K562 (cell line): ENCODE data around the gene DPY30. TPM values are rescaled to one million over a fixed set of nuclear protein-coding genes. Genes with fewer than 3 reads are reported as not detected.

ENCODE experiments used
- ATAC-seq: fragments of 200-7000 bp; cut with Tn5 transposase; 3 replicates; pipeline ENCODE4 v1.9.1; 2020; ENCODE audit warnings: moderate library complexity
- BruUV-seq: library from RNA; stranded (reverse); fragments of 400-500 nt; replicated peaks from 2 replicates; lab custom pipeline; 2021; lab: Mats Ljungman, UMichigan
- CTCF ChIA-PET: fragments of 300-600 bp; formaldehyde crosslinking; extraction: SDS; loops from one replicate; lab custom pipeline; 2021; ENCODE audit warnings: low intra/inter-chr PET ratio; lab: Yijun Ruan, JAX
- POLR2A ChIA-PET: fragments of 300-600, 350-650 bp; sonication (Branson Sonifier 250); formaldehyde crosslinking; extraction: SDS; loops from one replicate; lab custom pipeline; 2021; ENCODE audit warnings: antibody characterized with exemption, inconsistent platforms; lab: Yijun Ruan, JAX
- DNase-seq, 4 experiments: peaks; one replicate each; pipeline versions ENCODE4 v3.0.0 to v3.0.0-alpha.2; 2011 to 2018; ENCODE audit warnings: low spot score in 3 of 4, mixed read lengths in 3 of 4; ENCODE audit errors: extremely low read depth in 1 of 4
- FAIRE-seq: peaks from 2 replicates; lab custom pipeline; 2011; peaks lifted over from hg19 to GRCh38; lab: Jason Lieb, UNC
- H2AFZ ChIP-seq: 2 replicates; pipeline ENCODE4 v1.6.0; 2011; ENCODE audit warnings: low read depth, low read length, control low read depth, inconsistent platforms
- H3K27ac ChIP-seq: fragments of 200-600 bp; 3 replicates; pipeline ENCODE4 v1.8.0; 2011; ENCODE audit warnings: low read depth, mild to moderate bottlenecking, control low read depth, inconsistent platforms, low read length, moderate library complexity, mixed read lengths; ENCODE audit errors: extremely low read depth
- H3K27me3 ChIP-seq, 2 experiments: fragments of 300-600 bp in 1 of 2; 2 replicates in 1 of 2; 3 replicates in 1 of 2; pipeline versions ENCODE4 v1.6.0 to v1.8.0; 2011; ENCODE audit warnings: inconsistent platforms in 2 of 2, low read length in 2 of 2, mild to moderate bottlenecking in 1 of 2, mixed read lengths in 1 of 2, moderate library complexity in 1 of 2; ENCODE audit not compliant: control insufficient read depth in 2 of 2, insufficient read depth in 2 of 2
- H3K36me3 ChIP-seq: fragments of 300-600 bp; 3 replicates; pipeline ENCODE4 v1.8.0; 2011; ENCODE audit warnings: mild to moderate bottlenecking, low read length, inconsistent platforms; ENCODE audit not compliant: control insufficient read depth, insufficient read depth
- H3K4me1 ChIP-seq, 2 experiments: fragments of 200-600 bp in 1 of 2; replicated peaks in 1 of 2; 2 replicates in 1 of 2; 3 replicates in 1 of 2; pipeline versions ENCODE4 v1.5.1 to v1.8.0; 2011; ENCODE audit warnings: inconsistent platforms in 2 of 2, low read length in 2 of 2, mild to moderate bottlenecking in 1 of 2, mixed read lengths in 1 of 2, moderate library complexity in 1 of 2; ENCODE audit not compliant: control insufficient read depth in 2 of 2, insufficient read depth in 2 of 2
- H3K4me2 ChIP-seq: 2 replicates; pipeline ENCODE4 v1.6.1; 2011; ENCODE audit warnings: low read length, control low read depth, inconsistent platforms, mixed read lengths; ENCODE audit not compliant: insufficient read depth
- H3K4me3 ChIP-seq: fragments of 200-600 bp; sonication (generic), shearing (Covaris generic); 2 replicates; pipeline ENCODE4 v1.5.1; 2016; ENCODE audit warnings: control low read depth, inconsistent platforms
- H3K79me2 ChIP-seq: fragments of 200-600 bp; 3 replicates; pipeline ENCODE4 v1.8.0; 2011; ENCODE audit warnings: low read length, inconsistent platforms; ENCODE audit not compliant: control insufficient read depth, insufficient read depth
- H3K9ac ChIP-seq, 2 experiments: 2 replicates each; pipeline versions ENCODE4 v1.6.0 to v1.6.1; 2011; ENCODE audit warnings: low read depth in 2 of 2, low read length in 2 of 2, control low read depth in 1 of 2, inconsistent platforms in 1 of 2, mild to moderate bottlenecking in 1 of 2, mixed read lengths in 1 of 2; ENCODE audit not compliant: insufficient read depth in 1 of 2
- H3K9me1 ChIP-seq: one replicate; pipeline ENCODE4 v1.6.0; 2011; ENCODE audit warnings: inconsistent platforms, mild to moderate bottlenecking, low read length, moderate library complexity; ENCODE audit not compliant: control insufficient read depth, insufficient read depth
- H3K9me3 ChIP-seq: replicated peaks from 2 replicates; pipeline ENCODE4 v1.5.1; 2011; ENCODE audit warnings: low read depth, low read length, inconsistent platforms; ENCODE audit not compliant: control insufficient read depth, insufficient read depth
- H4K20me1 ChIP-seq: replicated peaks from 2 replicates; pipeline ENCODE4 v1.6.1; 2011; ENCODE audit warnings: low read length, inconsistent platforms, mixed read lengths; ENCODE audit not compliant: control insufficient read depth, insufficient read depth
- DIDO1 ChIP-seq: fragments of 450-650 bp; IDR thresholded peaks from 2 replicates; pipeline ENCODE4 v1.6.1; 2016; ENCODE audit warnings: low read depth, missing biosample characterization, missing genetic modification characterization
- FUS ChIP-seq: fragments of 200-400 bp; formaldehyde crosslinking; optimal IDR thresholded peaks from 2 replicates; pipeline ENCODE3; 2017; ENCODE audit warnings: low read depth, low read length
- MECOM ChIP-seq: fragments of 250-450 bp; sonication (Bioruptor Pico); IDR thresholded peaks from 2 replicates; pipeline ENCODE4 v1.8.0; 2022; ENCODE audit warnings: inconsistent platforms
- NFE2L1 ChIP-seq: fragments of 450-650 bp; IDR thresholded peaks from 2 replicates; pipeline ENCODE4 v1.6.1; 2016; ENCODE audit warnings: missing genetic modification characterization, low read depth, mild to moderate bottlenecking, missing compliant biosample characterization, moderate library complexity, borderline replicate concordance
- PCBP1 ChIP-seq: fragments of 200-400 bp; formaldehyde crosslinking; IDR thresholded peaks from 2 replicates; pipeline ENCODE4 v1.6.1; 2018; ENCODE audit warnings: mild to moderate bottlenecking, low read depth, low read length; ENCODE audit not compliant: poor library complexity, severe bottlenecking
- PRMT5 ChIP-seq: sonication (generic); formaldehyde crosslinking; IDR thresholded peaks from 2 replicates; pipeline ENCODE4 v1.5.0; 2020; ENCODE audit warnings: missing genetic modification reagents
- PTBP1 ChIP-seq: fragments of 200-400 bp; formaldehyde crosslinking; IDR thresholded peaks from 2 replicates; pipeline ENCODE4 v1.6.1; 2017; ENCODE audit warnings: low read depth, low read length
- SAFB2 ChIP-seq: fragments of 200-400 bp; formaldehyde crosslinking; IDR thresholded peaks from 2 replicates; pipeline ENCODE4 v1.6.1; 2018; ENCODE audit warnings: borderline replicate concordance, low read length, low read depth, moderate library complexity; ENCODE audit not compliant: severe bottlenecking
- SRF ChIP-seq, 2 experiments: fragments of 250-450, 450-650 bp in 1 of 2; sonication (Bioruptor Pico) in 1 of 2; sonication (generic) in 1 of 2; formaldehyde crosslinking; IDR thresholded peaks; 2 replicates each; pipeline versions ENCODE4 v1.5.0 to v1.5.1; 2020 to 2022; ENCODE audit warnings: mild to moderate bottlenecking in 1 of 2, missing genetic modification reagents in 1 of 2
- USF2 ChIP-seq: sonication (generic); formaldehyde crosslinking; IDR thresholded peaks from 2 replicates; pipeline ENCODE4 v1.5.0; 2020; ENCODE audit warnings: missing genetic modification reagents
- ZNF146 ChIP-seq: IDR thresholded peaks from one replicate; pipeline ENCODE4 v1.6.1; 2018; ENCODE audit warnings: missing compliant biosample characterization; ENCODE audit not compliant: unreplicated experiment
- ZNF197 ChIP-seq: fragments of 200-800 bp; sonication (Bioruptor generic); IDR thresholded peaks from 2 replicates; pipeline ENCODE4 v1.6.1; 2016; ENCODE audit warnings: low read depth, missing genetic modification characterization, missing compliant biosample characterization
- ZNF766 ChIP-seq: fragments of 200-800 bp; sonication (Bioruptor generic); conservative IDR thresholded peaks from 2 replicates; pipeline ENCODE4 v1.6.1; 2016; ENCODE audit warnings: missing genetic modification characterization, missing compliant biosample characterization
- WGBS: fragments of 100-300 bp; shearing (Covaris generic); methylation state at CpG from one replicate; pipeline ENCODE4 v1.1.6; 2016; ENCODE audit warnings: low coverage, mixed read lengths; ENCODE audit not compliant: insufficient coverage; ENCODE audit errors: missing lambda C conversion rate; 5-methylcytosine and 5-hydroxymethylcytosine counted together
- in situ Hi-C: fragments of 300-500 bp; cut with MboI; formaldehyde crosslinking; loops from 4 replicates; pipeline ENCODE4 v1.15.0; 2018; ENCODE audit warnings: inconsistent platforms, mixed read lengths
- intact Hi-C: fragments of 100-400 bp; cut with micrococcal nuclease; formaldehyde crosslinking; loops from 2 replicates; pipeline ENCODE4 v1.14.2; 2022
- polyA plus RNA-seq, 8 experiments: library from polyadenylated mRNA; depleted of rRNA in 4 of 8; stranded (reverse) in 5 of 8; unstranded in 3 of 8; fragments of >200 nt; fragmentation: Nextera tagmentation in 2 of 8; fragmentation: Illumina TruSeq in 1 of 8; extraction: Ambion mirVana in 2 of 8; extraction: Trizol in 1 of 8; gene quantifications; 2 replicates each; pipeline versions ENCODE4 v1.2.1 to v1.2.3, GENCODE V29; 2011 to 2014; ENCODE audit warnings: inconsistent platforms in 1 of 8, missing spikeins in 1 of 8
- total RNA-seq, 7 experiments: library from RNA; depleted of rRNA in 6 of 7; stranded (reverse); fragments of >200 nt in 6 of 7; fragmentation: Illumina TruSeq in 2 of 7; extraction: Trizol in 2 of 7; gene quantifications; 2 replicates each; pipeline versions ENCODE4 v1.2.1 to v1.2.3, GENCODE V29; 2011 to 2021; ENCODE audit warnings: low replicate concordance in 1 of 7

Gene DPY30
- total and polyA plus RNA-seq, 9 of the 15 experiments (the other 6 are each of a cell fraction or from before 2014, with no cell fraction given) = 64.6 to 402 (median 116) TPM

- no peak for TF ChIP-seq FUS
These were observed 58.8 kb downstream of the DPY30 start (continued) for GRCh38 chr2:31980674-31981356.

GRCh38 chr2:31979956-31980355, 59.6 kb downstream of the DPY30 start:
- H4K20me1 ChIP-seq = no peaks in the 10 kb centered on the region; the same call in 1 of the 2 replicates
- peaks cover 93% of the 10 kb centered on the region for H3K79me2 ChIP-seq
- intact Hi-C loops = no loop called here
- no peaks in the 10 kb centered on the region for H3K27me3 ChIP-seq
- TF ChIP-seq PTBP1 = no peak
- TF ChIP-seq ZNF766 (CRISPR knock-in tag) = no peak
- H3K27ac ChIP-seq = no peak overlapping the region
- no peak overlapping the region for H3K9ac ChIP-seq
- H3K9me3 ChIP-seq = no peaks in the 10 kb centered on the region
- no peak overlapping the region for H3K4me3 ChIP-seq
- 90% methylated on average over 3 of the region's 3 CpGs for WGBS
- no peak overlapping the region for H2AFZ ChIP-seq
- no peak overlapping the region for H3K4me2 ChIP-seq
- no peak for FAIRE-seq
- in situ Hi-C loops = no loop called here
- CTCF ChIA-PET = no interaction called here
- POLR2A ChIA-PET = no interaction called here
- ATAC-seq = no peak
- no TSS peak for BruUV-seq
- H3K36me3 ChIP-seq = peaks cover 4% of the 10 kb centered on the region; the same call in 2 of the 3 replicates
- H3K9me1 ChIP-seq = no peaks in the 10 kb centered on the region
- H3K4me1 ChIP-seq = peaks cover 3 to 7% of the 10 kb centered on the region in 2 experiments; a peak in 3 of 5 replicates
- DNase-seq = no peak

GRCh38 chr2:31979018-31979417, 60.6 kb downstream of the DPY30 start:
- H3K4me2 ChIP-seq = no peak overlapping the region
- in situ Hi-C loops = no loop called here
- no peak for DNase-seq
- FAIRE-seq = peak; percentile 37
- H3K27me3 ChIP-seq = no peaks in the 10 kb centered on the region
- H3K4me3 ChIP-seq = no peak overlapping the region
- ATAC-seq = no peak
- ChIA-PET POLR2A (no interaction called here), CTCF (no interaction called here)
- no TSS peak for BruUV-seq
- no peak overlapping the region for H3K27ac ChIP-seq
- peaks cover 0 to 7% of the 10 kb centered on the region in 2 experiments; a peak in 2 of 5 replicates for H3K4me1 ChIP-seq
- H3K9ac ChIP-seq = no peak overlapping the region
- no peaks in the 10 kb centered on the region; the same call in 1 of the 2 replicates for H4K20me1 ChIP-seq
- H2AFZ ChIP-seq = no peak overlapping the region
- no peaks in the 10 kb centered on the region for H3K9me1 ChIP-seq
- no peaks in the 10 kb centered on the region for H3K9me3 ChIP-seq
- 65% methylated on average over 3 of the region's 3 CpGs for WGBS
- peaks cover under 1% of the 10 kb centered on the region; the same call in 2 of the 3 replicates for H3K36me3 ChIP-seq
- intact Hi-C loops = no loop called here
- peaks cover 92% of the 10 kb centered on the region for H3K79me2 ChIP-seq
- TF ChIP-seq USF2 (CRISPR knock-in tag) (no peak), PRMT5 (CRISPR knock-in tag) (no peak), DIDO1 (no peak), MECOM (CRISPR knock-in tag) (no peak), SAFB2 (no peak), ZNF197 (CRISPR knock-in tag) (no peak), ZNF146 (CRISPR knock-in tag) (no peak), SRF (CRISPR knock-in tag; IDR thresholded peaks at IDR 0.05) (no peak), PCBP1 (no peak), NFE2L1 (tag) (no peak)
